HUDEP-2 (cell line): ENCODE measurements around the gene C2CD4C.
"Not testable (repeated sequence)": the region's sequence is repeated elsewhere in the genome, so short reads cannot be mapped to it uniquely, and the experiment has no call there.

Experiments
- DNase-seq, 76 experiments: peaks; one replicate each; lab custom pipeline; 2025; ENCODE audit not compliant: unreplicated experiment in 76 of 76; lab: John Stamatoyannopoulos, UW

Gene C2CD4C

DNA sequence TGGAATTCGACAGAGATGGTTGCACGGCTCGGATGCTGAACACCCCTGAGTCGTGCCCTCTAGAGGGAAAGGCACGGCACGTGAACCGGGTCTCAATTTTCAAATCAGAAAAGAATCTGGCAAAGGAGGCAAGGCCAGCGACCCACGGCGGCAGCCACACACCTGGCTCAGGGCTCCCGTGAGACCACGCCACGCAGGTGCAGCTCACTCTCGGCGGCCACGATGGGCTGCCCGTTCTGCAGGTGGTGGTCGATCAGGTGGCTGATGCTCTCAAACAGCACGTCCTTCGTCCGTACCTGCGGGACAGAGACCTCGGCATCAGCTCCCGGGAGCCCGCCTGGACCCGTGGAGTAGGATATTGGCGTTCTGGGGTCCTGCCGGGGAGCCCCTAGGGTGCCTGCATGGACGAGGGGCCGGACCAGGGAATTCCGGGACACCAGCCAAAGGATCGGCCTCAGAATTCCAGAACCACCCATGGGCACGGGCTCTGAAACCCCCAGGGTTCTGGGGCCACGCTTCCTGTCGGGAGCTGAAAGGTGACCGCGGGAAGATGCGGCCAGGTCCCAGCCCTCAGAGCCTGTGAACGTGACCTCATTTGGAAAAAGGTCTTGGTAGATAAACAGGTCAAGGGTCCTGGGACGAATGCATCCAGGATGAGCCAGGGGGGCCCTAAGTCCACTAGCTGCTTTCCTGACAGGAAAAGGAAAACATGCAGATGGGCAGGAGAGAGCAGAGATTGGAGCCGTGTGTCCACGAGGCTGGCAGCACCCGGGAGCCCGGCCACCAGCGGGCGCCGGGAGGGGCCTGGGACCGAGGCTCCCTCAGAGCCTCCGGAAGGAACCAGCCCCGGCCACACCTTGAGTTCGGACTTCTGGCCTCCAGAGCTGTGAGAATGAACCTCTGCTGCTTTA lies 10.1 kb upstream of the C2CD4C start:
- DNase-seq, result no peak

DNA sequence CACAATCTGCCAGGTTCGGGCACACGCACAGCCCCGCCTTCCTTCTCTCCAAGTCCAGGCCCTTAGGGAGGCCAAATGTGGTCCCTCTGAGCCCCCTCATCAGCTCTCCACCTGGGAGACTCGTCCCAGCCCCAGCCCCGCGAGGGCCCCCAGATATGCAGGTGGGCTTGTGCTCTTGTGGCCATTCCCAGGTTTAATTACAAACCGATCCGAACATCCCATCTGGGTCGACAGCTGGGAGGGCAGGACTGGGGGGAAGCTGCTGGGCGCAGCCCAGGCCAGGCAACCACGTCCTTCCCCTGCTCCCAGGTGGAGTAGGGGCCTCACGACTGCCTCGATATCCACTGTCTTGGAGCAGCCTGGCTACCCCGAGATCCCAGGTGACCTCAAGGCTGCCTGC lies 7.5 kb upstream of the C2CD4C start:
- no peak for DNase-seq

DNA sequence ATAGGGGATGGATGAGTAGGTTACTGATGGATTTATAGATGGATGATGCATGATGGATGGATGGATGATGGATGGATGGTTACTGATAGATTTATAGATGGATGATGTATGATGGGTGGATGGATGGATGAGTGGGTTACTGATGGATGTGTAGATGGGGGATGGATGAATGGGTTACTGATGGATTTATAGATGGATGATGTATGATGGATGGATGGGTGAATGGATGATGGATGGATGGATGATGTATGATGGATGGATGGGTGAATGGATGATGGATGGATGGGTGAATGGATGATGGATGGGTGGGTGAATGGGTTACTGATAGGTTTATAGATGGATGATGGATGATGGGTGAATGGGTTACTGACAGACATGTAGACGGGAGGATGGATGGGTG lies 6.3 kb upstream of the C2CD4C start:
- DNase-seq, result no peak

DNA sequence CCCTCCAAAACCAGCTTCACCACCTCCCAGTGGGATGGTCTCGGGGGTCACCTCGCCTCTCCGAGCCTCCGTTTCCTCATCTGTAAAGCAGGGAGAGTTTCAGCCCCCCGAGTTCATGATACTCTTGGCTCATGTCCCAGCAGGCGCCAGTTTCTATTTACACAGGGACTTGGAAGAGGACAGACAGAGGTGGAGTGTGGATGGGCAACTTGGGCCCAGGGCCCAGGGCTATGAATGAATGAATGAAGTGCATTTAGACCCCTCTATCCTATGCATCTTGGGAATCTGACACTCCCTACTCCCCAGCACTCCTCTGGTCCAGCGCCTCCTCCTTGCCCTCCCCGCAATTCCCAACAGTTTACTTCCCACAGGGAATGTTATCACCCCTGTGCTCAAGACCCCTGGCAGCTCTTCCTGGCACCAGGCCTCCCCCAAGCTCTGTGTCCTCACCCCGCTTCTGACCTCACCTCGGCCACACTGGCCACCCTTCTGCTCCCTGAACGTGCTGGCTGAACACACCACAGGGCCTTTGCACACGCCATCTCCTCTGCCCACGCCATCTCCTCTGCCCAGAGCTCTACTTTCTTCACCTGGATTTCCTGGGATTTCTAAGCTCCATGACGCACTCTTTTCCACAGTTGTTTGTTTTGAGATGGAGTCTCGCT lies 4.9 kb upstream of the C2CD4C start:
- no peak for DNase-seq

DNA sequence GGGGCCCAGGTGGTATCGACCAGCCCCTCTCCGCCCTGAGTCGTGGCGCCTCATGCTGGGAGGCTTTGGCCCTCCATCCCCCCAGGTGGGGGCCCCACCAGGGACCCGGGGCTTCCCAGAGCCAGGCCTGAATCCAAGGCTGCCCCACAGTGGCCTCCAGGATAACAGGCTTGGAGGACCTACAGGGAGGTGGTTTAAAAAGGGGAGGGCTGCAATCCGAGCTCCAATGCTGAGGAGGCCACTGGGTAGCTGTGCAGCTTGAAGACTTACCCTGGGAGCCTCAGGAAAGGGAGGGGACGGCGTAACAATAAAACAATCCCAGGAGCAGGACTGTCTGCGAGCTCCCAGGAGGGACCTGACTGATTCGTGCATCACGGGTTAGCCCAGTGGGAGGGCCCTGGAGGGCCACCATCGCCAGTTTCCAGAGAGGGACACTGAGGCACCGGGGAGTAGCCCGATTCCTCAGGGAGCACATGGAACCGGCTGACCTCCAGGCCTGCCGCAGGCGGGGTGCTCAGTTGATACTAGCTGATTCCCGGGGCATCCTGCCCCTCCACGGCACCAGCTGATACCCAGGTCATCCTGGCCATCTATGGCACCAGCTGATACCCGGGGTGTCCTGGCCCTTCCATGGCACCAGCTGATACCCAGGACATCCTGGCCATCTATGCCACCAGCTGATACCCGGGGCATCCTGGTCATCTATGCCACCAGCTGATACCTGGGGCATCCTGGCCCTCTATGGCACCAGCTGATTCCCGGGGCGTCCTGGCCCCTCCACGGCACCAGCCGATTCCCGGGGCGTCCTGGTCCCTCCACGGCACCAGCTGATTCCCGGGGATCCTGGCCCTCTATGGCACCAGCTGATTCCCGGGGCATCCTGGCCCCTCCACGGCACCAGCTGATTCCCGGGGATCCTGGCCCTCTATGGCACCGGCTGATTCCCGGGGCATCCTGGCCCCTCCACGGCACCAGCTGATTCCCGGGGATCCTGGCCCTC lies 3.7 kb upstream of the C2CD4C start:
- no peak for DNase-seq

DNA sequence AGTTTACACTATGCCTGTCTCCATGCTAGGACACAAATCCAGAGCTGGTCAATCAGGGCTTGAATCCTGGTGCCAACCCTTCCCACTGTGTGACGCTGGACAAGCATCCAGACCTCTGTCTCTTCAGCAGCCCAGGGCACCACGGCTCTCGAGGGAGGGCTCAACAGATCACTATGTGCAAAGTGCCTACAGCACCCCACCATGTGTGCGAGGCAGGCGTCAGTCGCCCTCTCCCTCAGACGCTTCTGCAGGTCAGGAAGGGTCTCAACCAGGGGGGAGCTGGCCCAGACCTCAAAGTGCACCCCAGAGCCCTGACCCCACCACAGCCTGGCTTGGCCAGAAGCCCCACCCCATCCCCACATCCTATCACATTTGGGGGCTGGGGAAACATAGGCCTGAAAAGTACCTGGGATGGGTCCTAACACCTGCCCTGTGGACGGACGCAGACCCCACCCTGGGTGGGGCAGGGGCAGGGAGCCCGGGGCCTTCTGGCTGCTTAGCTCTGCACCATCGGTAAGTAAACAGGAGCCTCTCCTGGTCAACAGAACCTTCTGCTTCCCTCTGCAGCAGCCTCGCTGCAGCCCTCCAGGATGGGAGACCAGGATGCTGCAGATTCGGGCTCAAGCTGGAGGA lies 2.9 kb upstream of the C2CD4C start:
- DNase-seq, result no peak

DNA sequence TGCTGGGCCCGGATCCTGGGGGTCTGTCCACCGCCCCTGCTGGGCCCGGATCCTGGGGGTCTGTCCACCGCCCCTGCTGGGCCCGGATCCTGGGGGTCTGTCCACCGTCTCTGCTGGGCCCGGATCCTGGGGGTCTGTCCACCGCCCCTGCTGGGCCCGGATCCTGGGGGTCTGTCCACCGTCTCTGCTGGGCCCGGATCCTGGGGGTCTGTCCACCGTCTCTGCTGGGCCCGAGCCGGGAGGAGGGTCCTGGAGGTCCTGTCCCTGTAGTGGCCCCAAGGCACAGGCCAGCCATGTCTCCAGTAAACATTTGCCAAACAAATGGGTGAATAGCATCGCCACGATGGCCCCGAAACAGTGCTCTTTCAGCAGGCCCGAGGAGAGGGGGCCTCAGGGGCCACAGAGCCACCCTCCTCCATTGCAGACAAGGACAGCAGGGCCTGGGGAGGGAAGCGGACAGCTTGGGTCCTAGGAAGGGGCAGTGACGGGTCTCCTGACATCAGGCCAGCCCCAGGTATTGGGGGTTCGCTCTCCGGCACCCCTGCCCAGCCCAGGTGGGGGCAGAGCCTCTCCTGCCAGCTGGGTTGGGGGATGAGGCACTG lies 2.3 kb upstream of the C2CD4C start:
- DNase-seq, result not testable (repeated sequence)

DNA sequence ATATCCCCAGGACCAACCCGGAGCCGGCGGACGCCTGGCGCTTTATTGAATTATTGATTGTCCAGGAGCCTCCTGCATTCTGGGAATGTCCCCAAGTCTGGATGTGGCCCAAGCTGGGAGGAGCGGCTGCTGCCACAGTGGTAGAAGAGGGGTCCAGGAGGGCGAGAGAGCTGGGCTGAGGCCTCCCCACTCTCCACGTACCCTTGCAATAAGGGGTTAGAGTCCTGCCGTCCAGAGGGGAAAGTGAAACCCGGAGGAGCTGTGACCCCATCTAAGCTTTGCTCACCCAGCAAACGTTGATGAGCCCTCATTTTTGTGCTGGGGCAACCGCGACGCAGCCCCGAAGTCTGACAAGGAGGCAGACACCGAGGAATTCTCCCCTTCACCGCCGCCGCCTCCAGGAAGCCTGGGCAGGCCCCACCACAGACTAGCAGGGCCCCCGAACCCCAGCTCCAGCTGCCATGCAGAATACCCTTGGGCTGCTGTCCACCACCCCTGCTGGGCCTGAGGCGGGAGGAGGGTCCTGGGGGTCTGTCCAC lies 1.4 kb upstream of the C2CD4C start:
- DNase-seq, result no peak

DNA sequence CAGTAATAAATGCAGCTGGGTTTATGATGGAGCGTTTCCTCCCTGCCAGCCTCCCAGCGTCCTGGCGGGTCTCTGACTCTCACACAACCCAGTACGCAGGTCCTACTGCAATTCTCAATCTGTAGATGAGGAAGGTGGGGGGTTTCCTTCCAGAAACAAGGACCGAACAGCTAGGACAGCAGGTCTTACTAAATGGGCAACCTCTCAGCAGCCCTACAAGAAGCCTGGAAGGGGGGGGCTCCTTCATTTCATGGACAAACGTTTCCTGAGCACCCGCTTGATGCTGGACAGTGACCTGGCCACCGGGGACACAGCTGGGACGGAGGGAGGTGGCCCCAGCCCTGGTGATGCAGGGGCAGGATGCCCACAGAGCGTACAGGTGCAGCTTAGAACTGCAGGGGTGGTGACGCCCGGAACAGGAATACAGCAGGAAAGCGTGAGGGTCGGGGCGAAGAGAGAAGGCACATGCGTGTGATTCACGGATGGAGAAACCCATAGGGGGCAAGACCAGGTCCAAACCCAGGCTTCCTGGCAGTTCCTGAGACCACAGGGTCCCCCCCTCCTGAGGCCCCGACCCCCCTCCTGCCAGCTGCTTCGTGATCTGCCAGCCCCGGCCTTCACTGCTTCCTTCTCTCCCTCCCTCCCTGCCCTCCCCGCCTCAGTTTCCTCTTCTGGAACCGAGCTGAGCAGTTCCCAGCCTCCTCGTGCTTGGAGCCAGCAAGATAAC lies 732 bp upstream of the C2CD4C start:
- no peak for DNase-seq

DNA sequence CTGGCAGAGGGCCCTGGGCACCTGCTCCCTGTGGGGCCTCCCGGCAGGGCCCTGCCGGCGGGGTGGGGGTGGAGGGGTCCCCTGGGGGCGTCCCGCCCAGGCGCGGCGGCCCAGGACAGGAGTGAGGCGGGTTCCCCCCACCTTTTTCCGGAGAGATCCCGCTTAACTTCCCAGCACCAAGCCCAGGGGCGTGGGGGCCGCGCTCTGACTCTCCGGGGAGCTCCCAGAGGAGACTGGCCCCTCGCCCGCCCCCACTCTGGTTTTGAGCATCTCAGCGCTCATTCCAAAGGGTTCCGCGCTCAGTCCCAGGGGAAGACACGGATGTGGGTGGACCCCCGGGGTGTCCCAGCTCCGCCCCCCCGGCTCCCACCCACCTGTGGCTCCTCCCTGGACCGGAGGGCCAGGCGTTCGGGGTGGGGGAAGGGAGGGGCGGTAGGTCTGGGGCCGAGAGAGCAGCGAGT lies 476 bp downstream of the C2CD4C start:
- no peak for DNase-seq

DNA sequence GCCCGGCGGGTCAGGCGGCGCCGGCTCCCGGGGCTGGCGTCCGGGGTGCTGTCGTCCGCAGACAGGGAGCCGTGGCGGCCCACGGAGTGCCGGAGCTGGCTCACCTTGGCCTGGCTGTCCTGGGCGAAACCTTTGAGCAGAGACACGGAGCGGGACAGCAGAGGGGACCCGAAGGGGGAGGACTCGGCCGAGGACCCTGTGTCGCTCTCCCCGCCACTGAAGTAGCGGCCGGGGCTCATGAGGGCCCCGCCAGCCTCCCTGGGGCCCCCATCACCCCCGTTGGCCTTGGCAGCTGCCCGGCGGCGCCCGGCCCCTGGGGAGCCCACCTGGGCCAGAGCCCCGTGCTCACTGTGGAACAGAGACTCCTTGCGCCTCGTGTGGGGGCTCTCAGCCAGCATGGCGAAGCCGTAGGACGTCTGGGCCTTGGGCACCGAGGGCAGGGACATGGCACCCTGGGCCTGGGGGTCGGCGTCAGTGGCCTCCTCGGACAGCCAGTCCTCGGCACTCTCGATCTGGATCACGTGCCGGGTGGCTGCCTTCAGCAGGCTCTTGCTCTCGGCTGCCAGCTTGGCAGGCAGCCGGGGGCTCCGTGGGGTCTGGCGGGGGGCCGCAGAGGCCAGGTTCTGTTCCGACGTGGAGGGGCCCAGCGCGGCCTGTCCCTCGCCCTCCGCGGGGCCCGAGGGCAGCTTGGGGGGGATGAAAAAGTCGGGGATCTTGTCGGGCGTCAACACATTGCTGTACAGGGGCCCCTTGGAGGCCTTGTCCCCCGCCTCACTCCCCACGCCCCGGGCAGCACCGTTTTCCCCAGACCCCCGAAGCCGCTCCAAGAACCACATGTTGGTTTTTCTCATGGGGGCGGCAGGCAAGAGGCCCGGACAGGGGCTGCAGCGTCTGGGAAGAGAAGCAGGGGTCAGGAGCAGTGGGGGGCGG lies 1.2 kb downstream of the C2CD4C start:
- DNase-seq, result no peak

DNA sequence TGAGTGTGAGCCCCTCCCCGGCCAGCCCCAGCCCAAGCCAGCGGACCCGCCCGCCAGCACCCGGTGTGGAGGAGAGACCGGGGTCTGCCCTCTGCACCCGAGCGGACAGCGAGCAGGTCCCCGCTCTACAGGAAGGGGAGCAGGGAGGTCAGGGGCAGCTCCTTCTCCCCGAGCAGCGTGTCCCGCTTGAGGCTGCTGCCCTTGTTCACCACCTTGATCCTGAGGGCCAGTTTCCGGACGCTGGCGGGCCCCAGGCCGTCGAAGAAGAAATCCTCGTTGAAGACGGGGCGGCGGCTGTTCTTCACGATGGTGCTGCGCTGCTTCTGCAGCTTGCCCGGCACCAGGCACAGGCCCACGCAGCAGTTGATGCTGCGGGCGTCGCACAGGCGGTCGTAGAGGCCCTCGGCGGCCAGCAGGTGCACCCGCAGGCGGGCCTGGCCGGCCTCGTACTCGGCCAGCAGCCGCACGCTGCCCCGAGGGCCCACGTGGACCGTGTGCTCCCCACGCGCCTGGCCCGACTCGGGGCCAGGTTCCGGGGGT lies 1.9 kb downstream of the C2CD4C start:
- no peak for DNase-seq

DNA sequence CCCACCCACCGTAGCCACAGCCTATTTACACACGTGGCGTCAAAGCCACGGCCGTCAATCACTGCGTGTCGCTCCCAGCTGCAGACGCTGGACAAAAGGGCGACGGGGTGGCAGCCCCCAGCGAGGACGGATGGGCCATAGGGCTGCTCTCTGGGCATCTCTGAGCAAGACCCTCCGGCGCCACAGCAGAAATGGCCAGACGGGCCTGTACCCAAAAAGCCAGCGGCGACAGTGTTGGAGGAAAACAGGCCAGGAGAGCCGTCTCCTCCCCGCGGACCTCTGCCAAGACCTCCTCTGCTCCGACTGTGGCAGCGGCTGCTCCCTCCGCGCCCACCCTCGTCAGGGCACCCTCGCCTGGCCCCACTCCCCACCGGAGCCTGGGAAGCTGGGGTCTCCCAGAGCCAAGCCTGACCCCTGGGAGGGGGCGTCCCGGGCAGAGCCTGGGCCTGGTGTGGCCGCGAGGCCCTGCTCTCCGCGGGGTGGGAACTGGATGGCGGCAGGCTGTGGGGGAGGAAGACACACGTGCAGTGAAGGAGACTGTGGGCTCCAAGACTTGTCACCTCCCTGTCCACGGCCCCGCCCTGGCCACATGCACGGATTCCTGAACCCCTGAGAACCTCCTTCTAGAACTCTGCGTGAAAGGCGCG lies 2.7 kb downstream of the C2CD4C start:
- no peak for DNase-seq

DNA sequence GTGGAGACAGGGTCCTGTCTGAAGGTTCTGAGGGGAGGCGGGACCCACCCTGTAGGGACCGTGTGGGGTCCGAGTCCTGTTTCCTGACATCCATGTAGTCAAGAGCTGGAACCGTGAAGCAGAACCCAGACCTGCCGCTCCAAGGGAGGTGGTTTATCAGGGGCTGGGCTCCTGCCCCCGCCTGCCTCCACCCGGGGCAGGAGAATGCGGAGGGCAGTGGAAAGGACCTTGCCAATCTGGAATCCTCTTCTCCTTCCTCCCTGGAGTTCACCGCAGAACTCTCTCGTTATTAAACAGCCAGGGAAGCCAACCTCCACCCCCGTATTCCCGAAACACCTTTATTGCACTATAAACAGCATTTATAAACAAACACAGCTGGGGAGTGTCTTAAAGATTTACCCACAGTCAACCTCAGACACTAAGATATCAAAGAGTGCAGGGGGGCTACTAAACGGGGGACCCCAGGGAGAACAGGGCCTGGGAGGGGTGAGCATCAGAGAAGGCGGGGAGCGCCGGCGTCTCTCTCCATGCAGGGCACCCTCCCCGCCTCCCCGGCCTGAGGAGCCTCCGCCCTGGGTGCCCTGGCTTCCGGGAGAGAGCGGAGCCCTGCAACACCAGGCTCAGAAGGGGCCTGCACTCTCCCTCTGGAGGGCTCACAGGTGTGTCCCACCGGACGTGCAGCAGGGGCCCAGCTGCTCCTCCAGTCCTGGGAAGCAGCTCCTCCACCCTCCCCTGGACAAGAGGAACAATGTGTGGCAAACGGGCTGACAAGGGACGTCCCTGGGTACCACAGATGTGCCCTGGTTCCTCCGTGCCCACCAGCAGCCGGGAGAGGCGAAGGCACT lies 3.6 kb downstream of the C2CD4C start:
- DNase-seq, result no peak

DNA sequence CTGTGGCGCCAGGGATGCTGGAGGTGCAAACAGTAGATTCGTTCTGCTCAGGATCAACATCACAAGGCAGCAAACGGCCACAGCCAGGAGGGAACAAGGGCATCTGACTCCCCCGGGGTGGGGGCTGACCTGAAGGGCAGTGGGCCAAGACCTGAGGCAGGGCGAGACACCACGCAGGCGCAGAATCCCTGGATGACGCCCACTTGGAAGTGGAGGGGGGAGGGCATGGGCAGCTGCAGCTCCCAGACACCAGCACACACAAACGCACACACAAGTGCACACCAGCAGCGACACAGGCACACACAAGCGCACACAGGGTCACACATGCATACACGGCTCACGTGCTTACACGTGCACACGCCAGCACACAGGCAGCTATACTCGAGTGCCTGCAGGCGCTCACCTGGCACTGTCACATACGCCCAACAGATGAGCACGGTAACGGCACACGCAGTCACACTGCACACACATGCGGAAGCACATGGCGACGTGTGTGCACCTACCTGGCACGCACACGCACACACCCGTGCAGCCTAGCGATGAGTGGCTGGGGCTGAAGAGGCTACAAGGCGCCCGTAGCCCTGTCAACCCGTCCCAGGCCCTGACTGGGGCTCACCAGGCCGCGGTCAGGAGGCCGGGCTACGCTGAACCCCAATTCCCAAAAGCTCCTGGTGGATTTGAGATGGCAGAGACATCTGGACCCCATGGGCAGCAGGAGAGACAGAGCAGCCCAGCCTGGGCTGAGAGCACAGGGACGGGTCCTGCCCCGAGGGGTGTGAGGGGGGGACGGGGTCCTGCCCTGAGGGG lies 5.5 kb downstream of the C2CD4C start:
- DNase-seq, result no peak

DNA sequence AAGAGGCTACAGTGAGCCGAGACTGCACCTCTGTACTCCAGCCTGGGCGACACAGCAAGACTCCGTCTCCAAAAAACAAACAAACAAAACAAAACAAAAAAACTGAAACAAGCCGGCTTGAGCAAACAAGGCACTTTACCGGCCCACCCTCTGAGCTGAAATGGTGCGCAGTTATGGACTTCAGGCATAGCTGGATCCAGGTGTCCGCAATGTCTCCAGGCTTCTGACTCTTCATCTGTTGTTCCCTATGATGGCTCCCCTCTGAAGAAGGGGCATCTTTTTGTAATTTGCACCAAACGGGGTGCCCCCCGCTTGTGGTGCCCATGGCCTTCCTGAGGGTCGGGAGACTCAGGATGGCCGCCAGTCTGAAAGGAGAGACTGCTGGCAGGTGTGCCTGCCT lies 6.2 kb downstream of the C2CD4C start:
- no peak for DNase-seq
